OCI-LY3 (cell line): ENCODE results near the gene GRAP.
"Not testable (repeated sequence)": the region's sequence is repeated elsewhere in the genome, so short reads cannot be mapped to it uniquely, and the experiment has no call there.

Experiments
- CTCF ChIP-seq: fragments of 200-600, 300-600 bp; sonication (generic); IDR thresholded peaks from 2 replicates; pipeline ENCODE4 v1.5.1; 2014; ENCODE audit warnings: antibody characterized with exemption, low read length, low read depth
- EZH2phosphoT487 ChIP-seq: fragments of 200-600 bp; shearing (Covaris generic); IDR thresholded peaks from 2 replicates; pipeline ENCODE4 v1.6.1; 2018; ENCODE audit warnings: antibody characterized with exemption, mixed run types, low read depth

GRCh38 chr17:19038007-19038406 lies 8.8 kb downstream of the GRAP start:
- TF ChIP-seq CTCF, EZH2phosphoT487: not testable (repeated sequence)
